Activated CD4-positive, alpha-beta T cell treated with anti-CD3 and anti-CD28 coated beads for 4 hours (primary cell): ENCODE measurements around the gene TRPC4AP.

ENCODE experiments used
- DNase-seq, 2 donors: peaks; one replicate each; pipeline ENCODE4 v3.0.0-alpha.2; 2020

The TRPC4AP gene

DNA sequence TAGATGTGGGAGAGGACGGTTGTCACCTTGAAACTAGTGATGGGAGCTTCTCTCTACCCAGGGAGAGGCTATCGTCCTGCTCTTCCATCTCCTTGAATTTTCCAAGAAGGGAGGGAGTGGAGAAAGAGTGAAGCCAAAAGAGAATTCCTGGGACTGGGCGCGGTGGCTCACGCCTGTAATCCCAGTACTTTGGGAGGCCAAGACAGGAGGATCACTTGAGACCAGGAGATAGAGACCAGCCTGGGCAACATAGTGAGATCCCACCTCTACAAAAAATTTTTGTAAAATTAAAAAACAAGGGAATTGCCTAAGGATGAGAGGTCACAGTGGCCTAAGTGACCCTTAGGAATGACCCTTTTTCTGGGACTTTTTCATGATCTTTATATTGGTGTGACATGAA, 128.1 kb downstream of the TRPC4AP start:
- DNase-seq = no peak

DNA sequence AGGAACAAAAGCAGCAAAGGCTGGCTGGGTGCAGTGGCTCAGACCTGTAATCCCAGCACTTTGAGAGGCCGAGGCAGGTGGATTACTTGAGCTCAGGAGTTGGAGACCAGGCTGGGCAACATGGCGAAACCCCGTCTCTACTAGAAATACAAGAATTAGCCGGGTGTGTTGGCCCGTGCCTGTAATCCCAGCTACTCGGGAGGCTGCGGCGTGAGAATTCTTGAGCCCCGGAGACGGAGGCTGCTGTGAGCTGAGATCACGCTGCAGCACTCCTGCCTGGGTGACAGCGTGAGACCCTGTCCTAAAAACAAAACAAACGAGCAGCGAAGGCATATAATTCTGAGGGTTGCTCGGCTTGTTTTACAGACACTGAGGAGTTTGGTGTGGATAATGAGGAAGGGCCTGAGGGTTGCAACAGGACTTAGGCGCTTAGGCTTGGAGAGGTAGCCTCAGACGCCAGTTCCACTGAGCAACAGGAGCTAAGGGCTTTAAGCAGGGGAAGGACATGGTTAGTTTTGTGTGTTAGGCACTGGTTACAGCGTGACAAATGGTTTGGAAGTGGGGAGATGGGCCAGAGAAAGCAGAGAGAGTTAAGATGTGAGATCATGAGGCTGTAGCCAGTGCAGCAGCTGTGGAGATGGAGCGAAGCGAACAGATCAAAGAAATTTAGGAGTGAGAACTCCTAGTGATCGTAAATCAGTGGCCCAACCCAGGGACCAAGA, 135.7 kb downstream of the TRPC4AP start:
- no peak for DNase-seq

DNA sequence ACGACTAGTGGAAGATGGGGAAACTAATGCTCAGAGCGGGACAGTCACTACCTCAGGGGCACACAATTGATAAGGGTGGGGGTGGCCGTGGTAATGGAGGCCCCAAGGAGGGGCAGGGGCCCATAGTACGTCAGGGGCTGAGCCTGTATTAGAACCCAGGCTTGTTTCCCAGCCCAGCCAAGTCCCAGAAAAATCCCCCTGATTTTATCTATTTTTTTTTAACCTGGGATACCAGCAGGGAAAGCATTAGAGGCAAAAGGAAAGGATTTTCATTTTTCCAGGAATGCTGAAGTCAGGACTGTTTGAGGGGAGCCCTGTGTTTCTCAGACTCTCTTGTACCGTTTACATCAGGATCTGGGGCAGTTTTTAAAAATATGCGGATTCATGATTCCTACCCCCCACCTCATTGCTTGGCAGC, 136.6 kb downstream of the TRPC4AP start:
- DNase-seq = no peak

DNA sequence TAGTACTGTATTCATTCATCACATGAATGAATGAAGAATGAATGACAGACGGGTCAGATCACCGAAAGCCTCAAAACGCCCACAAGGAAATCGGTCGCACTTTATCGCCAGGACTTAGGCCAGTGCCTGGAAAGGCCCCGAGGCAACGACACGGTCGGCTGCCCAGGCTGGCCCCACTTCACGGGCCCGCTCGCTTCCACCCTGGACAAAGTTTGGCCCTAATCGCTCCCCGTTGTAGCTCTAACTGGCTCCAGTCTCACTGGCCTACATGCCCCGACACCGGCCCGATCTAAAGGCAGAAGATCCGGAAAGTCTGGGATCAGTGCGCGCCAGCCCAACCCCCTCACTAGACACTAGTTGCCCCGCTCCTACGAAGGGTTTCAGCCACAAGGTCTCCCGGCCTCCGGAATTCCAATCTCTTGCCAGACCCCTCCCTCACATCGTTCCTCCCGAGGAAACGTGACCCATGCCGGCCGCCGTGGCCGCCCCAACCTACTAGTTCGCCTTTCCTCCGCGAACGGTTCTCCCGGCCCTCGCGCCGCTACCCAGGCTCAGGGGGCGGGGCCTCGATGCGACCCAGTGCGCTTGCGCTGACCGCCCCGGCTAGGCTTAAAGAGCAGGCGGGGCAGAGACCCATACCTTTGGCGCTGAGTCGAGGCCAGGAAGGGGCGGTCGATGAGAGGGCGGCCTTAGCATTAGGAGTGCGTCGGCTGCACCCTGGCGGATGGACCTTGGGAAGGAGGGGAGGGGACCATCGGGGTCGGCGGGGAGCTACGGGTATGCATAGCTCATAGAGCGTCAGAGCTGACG, 137.2 kb downstream of the TRPC4AP start, which contains the start of the genes GSS and MYH7B:
TSS of gene GSS (minus strand) at position 576 of the 810 bp plus-strand sequence. CDS start 3,954 bp downstream, outside the sequence.
TSS of gene MYH7B (plus strand) at position 638 of the 810 bp plus-strand sequence. CDS start 22,138 bp downstream, outside the sequence.
- peak; percentile 92 to 98 for DNase-seq

DNA sequence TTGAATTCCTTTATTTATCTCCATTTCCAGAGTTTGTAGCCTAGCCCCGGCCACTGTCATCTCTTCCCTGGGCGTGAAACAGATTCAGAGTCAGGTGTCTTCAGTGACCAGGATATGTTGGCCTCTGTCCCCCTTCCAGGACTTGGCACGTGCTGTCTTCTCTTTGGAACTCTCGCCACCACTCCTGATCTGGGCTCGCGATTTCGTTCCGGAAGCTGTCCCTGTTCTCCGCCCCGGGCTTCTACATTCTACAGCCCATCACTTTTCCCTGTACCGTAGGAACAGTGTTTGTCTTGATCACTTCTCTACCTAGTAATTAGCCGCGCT, 137.7 kb downstream of the TRPC4AP start:
- no peak for DNase-seq

DNA sequence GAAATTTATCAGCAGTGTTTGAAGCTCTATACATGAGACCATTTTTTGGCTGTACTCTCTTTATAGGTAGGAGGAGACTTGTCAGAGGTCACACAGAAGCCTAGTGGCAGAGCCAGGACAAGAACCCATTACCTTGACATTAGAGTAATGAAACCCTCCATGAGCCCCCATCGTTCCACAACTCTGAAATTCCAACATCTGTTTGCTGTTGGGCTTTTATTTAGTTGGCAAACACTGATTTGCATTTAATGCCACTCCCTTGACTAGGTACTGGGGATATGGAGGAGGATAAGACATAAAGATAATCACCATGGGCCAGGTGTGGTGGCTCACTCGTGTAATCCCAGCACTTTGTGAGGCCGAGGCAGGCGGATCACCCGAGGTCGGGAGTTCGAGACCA, 138.6 kb downstream of the TRPC4AP start:
- DNase-seq = no peak

DNA sequence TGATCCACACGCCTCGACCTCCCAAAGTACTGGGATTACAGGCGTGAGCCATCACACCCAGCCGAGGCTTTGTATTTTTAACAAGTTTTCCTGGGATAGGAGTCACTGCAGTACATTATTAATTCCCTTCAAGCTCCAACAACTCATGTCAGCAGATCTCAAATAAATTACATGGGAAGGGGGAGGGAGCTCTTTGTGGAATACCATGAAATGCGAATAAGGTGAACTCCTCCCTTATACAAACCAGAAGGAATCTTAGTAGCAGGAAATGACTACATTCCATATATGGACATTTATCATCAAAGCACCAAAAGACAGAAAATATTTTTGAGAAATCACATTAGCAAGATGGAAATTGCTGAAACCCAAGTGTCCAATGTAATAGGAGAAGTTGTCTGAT, 139.9 kb downstream of the TRPC4AP start:
- DNase-seq = no peak
